GM13976 (cell line): ENCODE results near the gene COL10A1.

Experiments
- DNase-seq: peaks from one replicate; pipeline ENCODE4 v3.0.0; 2012; ENCODE audit warnings: low spot score
- in situ Hi-C: fragments of 300-500 bp; cut with MboI; formaldehyde crosslinking; loops from one replicate; pipeline ENCODE4 v1.12.0; 2022; ENCODE audit warnings: low sequenced_read_pairs, mixed read lengths, inconsistent platforms; ENCODE audit not compliant: unreplicated experiment
- TF ChIP-seq, protein P1 (sequence below): IDR thresholded peaks from 2 replicates; pipeline ENCODE4 v1.5.1; 2012; ENCODE audit warnings: borderline replicate concordance, mild to moderate bottlenecking; ENCODE audit not compliant: insufficient read depth; ENCODE audit errors: extremely low read depth, missing control alignments, control extremely low read depth

The COL10A1 gene

DNA sequence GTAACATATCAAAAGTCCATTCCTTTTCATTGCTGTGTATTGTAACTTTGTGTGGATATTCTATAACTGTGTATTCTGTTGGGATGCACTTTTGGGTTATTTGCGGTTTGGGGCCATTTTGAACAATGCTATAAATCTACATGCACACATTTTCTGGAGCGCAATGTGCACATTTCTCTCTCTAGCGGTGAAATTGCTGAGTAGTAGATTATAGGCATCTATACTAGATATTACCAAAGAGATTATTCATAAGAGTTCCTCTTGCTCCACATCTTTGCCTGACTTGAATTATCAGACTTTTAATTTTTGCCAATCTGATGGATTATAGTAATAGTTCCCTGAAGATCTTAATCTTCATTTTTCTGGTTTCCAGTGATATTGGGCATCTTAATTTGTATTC lies 47.0 kb downstream of the COL10A1 start:
- no peak for DNase-seq
- in situ Hi-C loops, result no loop called here
- TF ChIP-seq, protein P1, sequence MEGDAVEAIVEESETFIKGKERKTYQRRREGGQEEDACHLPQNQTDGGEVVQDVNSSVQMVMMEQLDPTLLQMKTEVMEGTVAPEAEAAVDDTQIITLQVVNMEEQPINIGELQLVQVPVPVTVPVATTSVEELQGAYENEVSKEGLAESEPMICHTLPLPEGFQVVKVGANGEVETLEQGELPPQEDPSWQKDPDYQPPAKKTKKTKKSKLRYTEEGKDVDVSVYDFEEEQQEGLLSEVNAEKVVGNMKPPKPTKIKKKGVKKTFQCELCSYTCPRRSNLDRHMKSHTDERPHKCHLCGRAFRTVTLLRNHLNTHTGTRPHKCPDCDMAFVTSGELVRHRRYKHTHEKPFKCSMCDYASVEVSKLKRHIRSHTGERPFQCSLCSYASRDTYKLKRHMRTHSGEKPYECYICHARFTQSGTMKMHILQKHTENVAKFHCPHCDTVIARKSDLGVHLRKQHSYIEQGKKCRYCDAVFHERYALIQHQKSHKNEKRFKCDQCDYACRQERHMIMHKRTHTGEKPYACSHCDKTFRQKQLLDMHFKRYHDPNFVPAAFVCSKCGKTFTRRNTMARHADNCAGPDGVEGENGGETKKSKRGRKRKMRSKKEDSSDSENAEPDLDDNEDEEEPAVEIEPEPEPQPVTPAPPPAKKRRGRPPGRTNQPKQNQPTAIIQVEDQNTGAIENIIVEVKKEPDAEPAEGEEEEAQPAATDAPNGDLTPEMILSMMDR, result no peak

DNA sequence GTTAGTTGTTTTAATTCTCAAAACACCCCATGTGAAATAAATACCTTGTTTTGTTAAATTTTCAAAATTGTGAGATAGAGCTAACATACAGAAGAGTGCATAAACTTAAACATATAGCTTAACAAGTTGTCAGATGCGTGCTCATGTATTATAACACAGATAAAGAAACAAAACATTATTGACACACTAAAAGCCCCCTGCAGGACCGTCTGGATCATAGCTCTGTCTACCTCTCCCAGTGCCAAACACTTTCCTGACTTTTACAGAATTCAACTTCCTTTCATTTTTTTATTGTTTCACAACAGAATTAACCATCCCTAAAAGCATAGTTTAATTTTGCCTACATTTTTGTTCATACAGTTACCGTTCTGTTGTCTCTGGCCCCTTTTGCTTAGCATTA lies 47.4 kb downstream of the COL10A1 start:
- in situ Hi-C loops, result no loop called here
- DNase-seq, result no peak
- TF ChIP-seq, protein P1, result no peak

DNA sequence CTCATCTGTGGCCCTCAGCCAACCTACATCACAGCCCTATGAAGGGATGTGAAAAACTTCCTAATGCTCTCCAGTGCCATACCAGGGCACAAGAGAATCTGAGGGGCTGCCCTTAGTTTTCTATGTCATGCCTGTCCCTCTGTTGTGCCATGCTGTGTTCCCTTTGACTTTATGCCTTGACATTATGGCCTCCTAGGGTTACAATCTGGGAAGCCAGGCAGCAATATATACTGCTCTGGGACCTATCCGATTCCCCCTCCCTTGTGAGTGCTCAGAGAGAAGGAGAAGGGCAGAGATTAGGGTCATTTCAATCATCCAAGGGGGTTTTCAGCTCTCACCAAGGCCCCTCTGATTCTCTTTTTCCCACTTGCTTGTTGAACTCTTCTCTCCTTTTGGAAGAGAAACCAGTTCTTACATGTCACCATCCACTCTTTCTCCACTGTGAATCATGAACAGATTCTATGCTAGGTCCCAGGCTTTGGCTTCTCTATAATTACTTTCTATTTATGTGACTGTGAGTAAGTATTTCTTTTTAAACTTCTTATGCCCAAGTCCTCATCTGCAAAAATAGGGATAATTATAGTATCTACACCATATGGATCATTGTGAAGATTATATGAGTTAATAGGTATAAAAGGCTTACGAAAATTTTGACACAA lies 51.1 kb downstream of the COL10A1 start:
- in situ Hi-C loops, result no loop called here
- DNase-seq, result no peak
- TF ChIP-seq, protein P1, result no peak

DNA sequence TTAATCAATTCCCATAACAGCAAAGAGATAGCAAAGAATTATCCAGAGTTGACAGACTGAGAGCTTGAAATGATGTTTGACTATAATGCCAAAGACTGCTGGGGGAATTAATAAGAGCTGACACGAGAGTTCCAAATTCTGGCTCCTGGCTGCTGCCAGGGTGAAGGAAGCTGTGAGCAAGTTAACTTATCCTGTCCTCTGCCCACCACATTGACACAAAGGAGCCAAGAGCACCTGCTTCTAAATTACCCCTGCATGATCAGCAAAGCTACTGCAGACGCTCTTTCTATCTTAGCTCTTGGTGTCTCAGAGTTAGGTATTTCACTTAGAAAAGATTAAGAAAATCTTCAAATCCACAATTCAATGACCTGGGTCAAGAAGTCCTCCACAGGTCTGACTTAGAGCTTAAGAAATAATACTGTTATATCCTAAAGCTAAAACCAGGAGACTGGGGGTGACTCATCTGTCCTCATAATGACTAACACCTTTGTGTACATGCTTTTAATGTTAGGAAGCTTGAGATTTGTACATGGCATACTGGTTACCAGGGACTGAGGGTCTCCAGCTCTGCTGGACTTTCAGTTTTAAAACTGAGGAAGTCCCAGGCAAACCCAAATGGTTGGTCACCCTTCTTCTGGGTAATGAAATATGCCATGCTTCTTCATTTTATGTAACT lies 52.0 kb downstream of the COL10A1 start:
- TF ChIP-seq, protein P1, result no peak
- in situ Hi-C loops, result no loop called here
- no peak for DNase-seq

DNA sequence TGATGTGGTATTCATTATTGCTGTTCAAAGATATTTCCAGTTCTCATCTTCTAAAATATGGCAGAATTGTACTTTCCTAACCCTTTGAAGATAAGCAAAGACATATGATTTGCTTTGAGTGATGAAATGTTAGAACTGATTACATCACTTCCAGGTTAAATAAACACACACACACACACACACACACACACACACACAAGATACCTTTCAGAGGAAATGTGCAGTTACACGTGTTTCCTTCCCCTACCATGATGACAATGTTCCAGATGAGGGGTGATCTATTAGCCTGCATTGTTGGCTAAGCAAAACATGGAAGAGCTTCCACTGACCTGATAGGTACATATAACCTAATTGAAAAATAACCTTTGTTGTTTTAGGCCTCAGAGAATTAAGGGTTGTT lies 53.6 kb downstream of the COL10A1 start:
- in situ Hi-C loops, result no loop called here
- DNase-seq, result no peak
- TF ChIP-seq, protein P1, result no peak

DNA sequence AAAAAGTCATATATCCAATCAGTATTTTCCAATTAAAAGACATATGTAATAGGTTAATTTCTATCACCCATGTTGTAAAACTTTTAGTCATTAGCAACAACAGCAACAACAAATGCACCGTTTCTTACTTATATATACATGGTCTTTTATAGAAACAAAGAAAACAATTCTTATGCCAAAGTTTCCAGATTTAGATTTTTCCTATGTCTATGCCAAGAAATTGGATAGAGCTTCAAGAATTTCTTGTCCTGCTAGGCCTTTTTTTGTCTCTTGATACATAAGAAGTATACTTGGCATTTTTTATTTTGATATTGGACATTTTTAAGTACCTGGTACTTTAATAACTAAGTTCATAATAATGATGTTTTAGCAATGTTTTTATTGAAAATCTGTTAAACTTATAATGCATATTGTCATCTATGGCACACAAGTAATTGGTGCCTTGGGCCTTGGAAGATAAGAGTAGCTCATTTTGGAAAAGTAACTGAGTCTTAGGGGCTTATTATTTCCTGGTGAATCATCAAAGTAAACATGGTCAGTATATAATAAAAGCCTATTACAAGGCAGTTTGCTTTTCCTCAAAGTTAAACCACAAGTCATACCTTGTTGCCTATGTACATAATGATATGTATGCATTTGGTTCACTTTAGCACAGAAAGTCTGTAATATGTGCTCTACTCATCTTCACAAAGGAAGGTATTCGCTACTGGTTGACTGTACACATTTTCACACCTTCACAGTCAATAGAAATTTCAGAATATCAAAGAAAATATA lies 55.1 kb downstream of the COL10A1 start:
- TF ChIP-seq, protein P1, result no peak
- no peak for DNase-seq

More for the DNA sequence above, 55.1 kb downstream of the COL10A1 start:
- in situ Hi-C loops, result no loop called here
